PC-3 (cell line): Measurements from ENCODE around the gene TROAP.

Experiments
- EZH2phosphoT487 ChIP-seq: fragments of 300-600 bp; sonication (generic); IDR thresholded peaks from 2 replicates; pipeline ENCODE4 v1.6.1; 2018; ENCODE audit warnings: mild to moderate bottlenecking, antibody characterized with exemption, low read length, borderline replicate concordance
- TF ChIP-seq, protein P1 (sequence below): fragments of 300-600 bp; sonication (generic); conservative IDR thresholded peaks from 2 replicates; pipeline ENCODE4 v1.5.1; 2017; ENCODE audit warnings: antibody characterized with exemption, low read depth, mild to moderate bottlenecking, low read length

DNA sequence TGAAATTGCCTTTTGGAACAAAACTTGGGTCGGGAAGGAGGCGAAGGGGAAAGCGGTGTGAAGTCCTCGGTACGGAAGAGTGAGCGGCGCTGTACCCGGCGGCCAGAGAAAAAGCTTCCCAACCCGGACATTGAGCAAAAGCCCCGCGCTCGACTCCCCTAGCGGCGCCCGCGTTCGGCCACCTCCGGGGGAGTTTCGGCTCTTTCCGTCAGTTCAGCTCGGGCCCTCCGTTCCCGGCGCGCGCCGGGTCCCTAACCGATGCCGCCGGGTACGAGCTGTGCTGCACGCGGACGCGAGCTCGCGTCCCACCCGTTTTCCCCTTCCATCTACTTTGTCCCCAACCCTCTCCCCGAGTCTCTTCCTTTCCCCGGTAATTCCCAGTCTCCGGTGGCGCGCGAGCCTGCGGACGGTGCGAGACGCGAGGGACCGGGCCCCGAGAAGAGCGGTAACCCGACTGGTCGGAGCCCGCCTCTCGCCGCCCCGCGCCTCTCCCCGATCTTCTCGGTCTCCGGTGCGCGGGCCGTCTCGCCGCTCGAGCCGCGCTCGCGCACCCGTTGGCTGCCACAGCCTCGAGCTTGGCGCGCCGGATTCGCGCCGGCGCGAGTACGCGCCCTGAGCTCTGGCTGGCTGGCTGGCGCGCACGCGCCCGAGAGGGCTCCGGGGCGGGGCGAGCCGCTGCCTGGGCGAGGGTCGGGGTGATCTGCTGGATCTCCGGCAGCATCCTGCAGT lies 43.8 kb downstream of the TROAP start:
- TF ChIP-seq EZH2phosphoT487 = no peak
- TF ChIP-seq, protein P1, sequence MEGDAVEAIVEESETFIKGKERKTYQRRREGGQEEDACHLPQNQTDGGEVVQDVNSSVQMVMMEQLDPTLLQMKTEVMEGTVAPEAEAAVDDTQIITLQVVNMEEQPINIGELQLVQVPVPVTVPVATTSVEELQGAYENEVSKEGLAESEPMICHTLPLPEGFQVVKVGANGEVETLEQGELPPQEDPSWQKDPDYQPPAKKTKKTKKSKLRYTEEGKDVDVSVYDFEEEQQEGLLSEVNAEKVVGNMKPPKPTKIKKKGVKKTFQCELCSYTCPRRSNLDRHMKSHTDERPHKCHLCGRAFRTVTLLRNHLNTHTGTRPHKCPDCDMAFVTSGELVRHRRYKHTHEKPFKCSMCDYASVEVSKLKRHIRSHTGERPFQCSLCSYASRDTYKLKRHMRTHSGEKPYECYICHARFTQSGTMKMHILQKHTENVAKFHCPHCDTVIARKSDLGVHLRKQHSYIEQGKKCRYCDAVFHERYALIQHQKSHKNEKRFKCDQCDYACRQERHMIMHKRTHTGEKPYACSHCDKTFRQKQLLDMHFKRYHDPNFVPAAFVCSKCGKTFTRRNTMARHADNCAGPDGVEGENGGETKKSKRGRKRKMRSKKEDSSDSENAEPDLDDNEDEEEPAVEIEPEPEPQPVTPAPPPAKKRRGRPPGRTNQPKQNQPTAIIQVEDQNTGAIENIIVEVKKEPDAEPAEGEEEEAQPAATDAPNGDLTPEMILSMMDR = peak; percentile 16; the same call in 1 of the 2 replicates
